SU-DHL-6 (cell line): Measurements from ENCODE around the gene FUT8.

Source experiments
- H2AFZ ChIP-seq: fragments of 200-600 bp; sonication (generic); 2 replicates; pipeline ENCODE4 v1.6.1; 2014; ENCODE audit warnings: low read depth, mild to moderate bottlenecking, moderate library complexity, mixed read lengths, antibody characterized with exemption, low read length; ENCODE audit not compliant: severe bottlenecking
- H3F3A ChIP-seq: fragments of 200-600 bp; shearing (Covaris generic); 2 replicates; pipeline ENCODE4 v1.6.0; 2016; ENCODE audit warnings: antibody characterized with exemption, mild to moderate bottlenecking; ENCODE audit not compliant: insufficient read depth
- H3K27ac ChIP-seq: fragments of 200-600 bp; sonication (generic); 2 replicates; pipeline ENCODE4 v1.5.1; 2016; ENCODE audit warnings: low read depth, mild to moderate bottlenecking, low read length, moderate library complexity, mixed read lengths
- H3K27me3 ChIP-seq: fragments of 200-600 bp; sonication (generic), shearing (Covaris generic); 2 replicates; pipeline ENCODE4 v1.6.0; 2014; ENCODE audit warnings: mild to moderate bottlenecking, low read length
- H3K36me3 ChIP-seq: fragments of 200-600 bp; sonication (generic); 2 replicates; pipeline ENCODE4 v1.6.1; 2014; ENCODE audit warnings: mild to moderate bottlenecking, low read length, mixed read lengths
- H3K4me2 ChIP-seq: fragments of 300-600, 200-600 bp; shearing (Covaris generic), sonication (generic); 2 replicates; pipeline ENCODE4 v1.6.0; 2014; ENCODE audit warnings: low read length, low read depth, mild to moderate bottlenecking; ENCODE audit not compliant: poor library complexity, severe bottlenecking
- H3K4me3 ChIP-seq: fragments of 200-600 bp; sonication (generic); 2 replicates; pipeline ENCODE4 v1.5.1; 2014; ENCODE audit warnings: antibody characterized with exemption, low read length, mild to moderate bottlenecking, mixed read lengths; ENCODE audit not compliant: insufficient read depth, poor library complexity, severe bottlenecking
- H3K79me2 ChIP-seq: fragments of 200-600 bp; sonication (generic); 2 replicates; pipeline ENCODE4 v1.6.1; 2014; ENCODE audit warnings: mild to moderate bottlenecking, low read length, moderate library complexity; ENCODE audit not compliant: insufficient read depth
- H3K9ac ChIP-seq: fragments of 200-600 bp; sonication (generic); 2 replicates; pipeline ENCODE4 v1.7.0; 2014; ENCODE audit warnings: mild to moderate bottlenecking, low read length
- H3K9me2 ChIP-seq: fragments of 200-600 bp; sonication (generic); replicated peaks from 2 replicates; pipeline ENCODE4 v1.6.1; 2014; ENCODE audit warnings: low read length; ENCODE audit not compliant: insufficient read depth
- H3K9me3 ChIP-seq: fragments of 200-600 bp; sonication (generic); 2 replicates; pipeline ENCODE4 v1.6.1; 2014; ENCODE audit warnings: low read length, mixed read lengths; ENCODE audit not compliant: insufficient read depth
- H4K20me1 ChIP-seq: fragments of 200-600 bp; sonication (generic); 2 replicates; pipeline ENCODE4 v1.6.1; 2014; ENCODE audit warnings: low read depth, mild to moderate bottlenecking, antibody characterized with exemption, low read length, moderate library complexity, mixed read lengths
- EZH2phosphoT487 ChIP-seq: fragments of 200-600 bp; sonication (generic), shearing (Covaris generic); conservative IDR thresholded peaks from 2 replicates; pipeline ENCODE4 v1.6.1; 2018; ENCODE audit warnings: mild to moderate bottlenecking, antibody characterized with exemption, low read length, moderate library complexity, mixed read lengths
- TF ChIP-seq, protein P1 (sequence below): fragments of 200-600 bp; sonication (generic); IDR thresholded peaks from one replicate; pipeline ENCODE4 v1.5.1; 2017; ENCODE audit warnings: antibody characterized with exemption, mild to moderate bottlenecking, low read length, moderate library complexity; ENCODE audit not compliant: insufficient read depth, poor library complexity, severe bottlenecking

Gene FUT8

DNA sequence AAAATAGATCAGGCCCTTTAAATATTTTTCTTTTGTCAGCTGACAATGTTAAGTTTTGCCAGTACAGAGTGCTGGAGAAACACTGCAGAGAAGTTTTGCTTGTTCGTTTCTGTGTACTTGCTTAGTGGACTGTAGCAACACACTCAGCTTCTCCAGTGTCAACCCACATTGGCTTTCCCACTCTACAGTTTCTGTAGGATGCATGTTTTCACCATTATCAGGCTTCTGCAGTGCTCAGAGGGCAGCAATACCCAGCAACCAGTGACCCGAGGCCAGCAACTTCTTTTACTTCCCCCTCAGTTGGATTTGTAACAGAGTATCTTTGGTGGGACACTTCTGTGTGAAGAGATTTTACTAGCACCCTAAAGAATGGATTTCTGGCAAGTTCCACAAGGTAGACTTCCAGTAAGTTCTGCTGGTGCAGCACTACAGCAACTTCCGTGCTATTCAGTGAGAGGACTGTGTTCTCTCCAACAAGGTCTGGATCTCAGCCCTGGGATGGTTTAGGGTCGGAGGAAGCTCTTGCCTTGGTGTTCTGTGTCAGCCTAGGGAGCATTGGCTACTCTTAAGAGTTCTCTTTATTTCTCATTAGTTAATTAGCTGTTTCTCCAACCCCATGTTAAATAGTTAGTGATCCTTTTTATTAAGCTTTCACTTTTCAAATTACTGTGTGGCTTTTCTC lies 70.4 kb downstream of the FUT8 start:
- no peak overlapping the region for H2AFZ ChIP-seq
- 0 out of 2 replicates have a peak, but pooled peaks cover 14% of the 10 kb centered on the region for H4K20me1 ChIP-seq
- no peak overlapping the region for H3K27ac ChIP-seq
- TF ChIP-seq, protein P1, sequence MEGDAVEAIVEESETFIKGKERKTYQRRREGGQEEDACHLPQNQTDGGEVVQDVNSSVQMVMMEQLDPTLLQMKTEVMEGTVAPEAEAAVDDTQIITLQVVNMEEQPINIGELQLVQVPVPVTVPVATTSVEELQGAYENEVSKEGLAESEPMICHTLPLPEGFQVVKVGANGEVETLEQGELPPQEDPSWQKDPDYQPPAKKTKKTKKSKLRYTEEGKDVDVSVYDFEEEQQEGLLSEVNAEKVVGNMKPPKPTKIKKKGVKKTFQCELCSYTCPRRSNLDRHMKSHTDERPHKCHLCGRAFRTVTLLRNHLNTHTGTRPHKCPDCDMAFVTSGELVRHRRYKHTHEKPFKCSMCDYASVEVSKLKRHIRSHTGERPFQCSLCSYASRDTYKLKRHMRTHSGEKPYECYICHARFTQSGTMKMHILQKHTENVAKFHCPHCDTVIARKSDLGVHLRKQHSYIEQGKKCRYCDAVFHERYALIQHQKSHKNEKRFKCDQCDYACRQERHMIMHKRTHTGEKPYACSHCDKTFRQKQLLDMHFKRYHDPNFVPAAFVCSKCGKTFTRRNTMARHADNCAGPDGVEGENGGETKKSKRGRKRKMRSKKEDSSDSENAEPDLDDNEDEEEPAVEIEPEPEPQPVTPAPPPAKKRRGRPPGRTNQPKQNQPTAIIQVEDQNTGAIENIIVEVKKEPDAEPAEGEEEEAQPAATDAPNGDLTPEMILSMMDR = no peak
- TF ChIP-seq EZH2phosphoT487 = no peak
- H3K27me3 ChIP-seq = no peaks in the 10 kb centered on the region
- no peak overlapping the region for H3K4me3 ChIP-seq
- peaks cover 89% of the 10 kb centered on the region for H3K79me2 ChIP-seq
- H3K4me2 ChIP-seq = no peak overlapping the region
- H3F3A ChIP-seq = no peaks in the 10 kb centered on the region
- 0 out of 2 replicates have a peak, but pooled peaks cover 5% of the 10 kb centered on the region for H3K36me3 ChIP-seq
- no peaks in the 10 kb centered on the region for H3K9me2 ChIP-seq
- no peak overlapping the region for H3K9ac ChIP-seq
- no peaks in the 10 kb centered on the region for H3K9me3 ChIP-seq

DNA sequence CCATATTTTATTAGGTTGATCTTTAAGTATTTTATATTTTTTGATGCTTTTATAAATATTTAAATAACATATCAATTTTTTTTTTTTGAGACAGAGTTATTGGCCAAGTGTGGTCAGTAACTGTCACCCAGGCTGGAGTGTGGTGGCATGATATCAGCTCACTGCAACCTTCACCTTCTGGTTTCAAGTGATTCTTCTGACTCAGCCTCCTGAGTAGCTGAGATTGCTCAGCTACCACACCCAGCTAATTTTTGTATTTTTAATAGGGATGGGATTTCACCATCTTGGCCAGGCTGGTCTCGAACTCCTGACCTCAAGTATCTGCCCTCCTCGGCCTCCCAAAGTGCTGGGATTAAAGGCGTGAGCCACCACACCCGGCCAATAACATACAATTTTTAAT lies 71.1 kb downstream of the FUT8 start:
- Histone ChIP-seq H3K9me3 (no peaks in the 10 kb centered on the region), H3K9ac (no peak overlapping the region), H3K36me3 (0 out of 2 replicates have a peak, but pooled peaks cover 5% of the 10 kb centered on the region), H3K79me2 (peaks cover 96% of the 10 kb centered on the region), H3K9me2 (no peaks in the 10 kb centered on the region), H3K27ac (no peak overlapping the region), H3K27me3 (no peaks in the 10 kb centered on the region), H2AFZ (no peak overlapping the region), H4K20me1 (0 out of 2 replicates have a peak, but pooled peaks cover 14% of the 10 kb centered on the region), H3K4me3 (no peak overlapping the region), H3F3A (no peaks in the 10 kb centered on the region), H3K4me2 (no peak overlapping the region)
- no peak for TF ChIP-seq EZH2phosphoT487
- TF ChIP-seq, protein P1 = no peak

DNA sequence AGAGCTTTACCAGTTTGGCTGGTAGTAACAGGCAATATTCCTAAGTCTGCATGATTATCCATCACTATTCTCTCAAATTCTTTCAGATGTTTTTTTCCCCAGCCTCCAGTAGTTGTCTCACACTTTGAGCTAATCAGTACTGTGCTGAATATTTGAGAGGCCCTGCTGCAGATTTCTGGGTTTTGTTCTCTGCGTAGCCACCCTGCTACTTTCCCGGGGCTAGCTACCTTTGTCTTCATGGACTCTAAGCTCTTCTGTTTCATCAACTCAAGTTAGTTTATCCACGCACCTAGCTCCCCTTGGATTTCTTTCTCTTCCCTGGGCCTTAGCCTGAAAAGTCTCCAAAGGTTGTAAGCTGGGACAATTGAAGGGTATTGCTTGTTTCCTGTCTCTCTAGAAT lies 73.0 kb downstream of the FUT8 start:
- Histone ChIP-seq H3F3A (no peaks in the 10 kb centered on the region), H2AFZ (no peak overlapping the region), H3K27me3 (no peaks in the 10 kb centered on the region), H3K27ac (no peak overlapping the region), H3K36me3 (0 out of 2 replicates have a peak, but pooled peaks cover under 1% of the 10 kb centered on the region), H3K9me3 (no peaks in the 10 kb centered on the region), H3K9me2 (no peaks in the 10 kb centered on the region), H3K9ac (no peak overlapping the region), H3K4me3 (no peak overlapping the region), H3K79me2 (peaks cover 91% of the 10 kb centered on the region), H3K4me2 (no peak overlapping the region), H4K20me1 (0 out of 2 replicates have a peak, but pooled peaks cover 14% of the 10 kb centered on the region)
- TF ChIP-seq, protein P1 = no peak
- TF ChIP-seq EZH2phosphoT487 = no peak
